ENCODE data around the gene ATP8B2.
"Not testable (repeated sequence)": the region's sequence is repeated elsewhere in the genome, so short reads cannot be mapped to it uniquely, and the experiment has no call there.

GRCh38 chr1:154360881-154361280 is 35.6 kb downstream of the ATP8B2 start:
- not testable (repeated sequence) for TF ChIP-seq REST (tag by site-specific recombination; IDR thresholded peaks at IDR 0.05); CTCF (tag by site-specific recombination; IDR thresholded peaks at IDR 0.05); ZIC2 (tag by site-specific recombination; IDR thresholded peaks at IDR 0.05); REPIN1 (tag by site-specific recombination; IDR thresholded peaks at IDR 0.05; ENCODE audit: low read depth); ZBTB11 (tag by site-specific recombination; conservative IDR thresholded peaks at IDR 0.05; ENCODE audit: low read depth); ZNF214 (tag by site-specific recombination; IDR thresholded peaks at IDR 0.05; ENCODE audit: borderline replicate concordance); ZNF114 (tag by site-specific recombination; IDR thresholded peaks at IDR 0.05); ZNF776 (tag by site-specific recombination; IDR thresholded peaks at IDR 0.05; ENCODE audit: borderline replicate concordance)

All from HEK293 (cell line).